B cell (primary cell): ENCODE measurements around the gene MPIG6B. TPM values are rescaled to one million over a fixed set of nuclear protein-coding genes. Genes with fewer than 3 reads are reported as not detected.

Experiments
- ATAC-seq: fragments of 200-7000 bp; cut with Tn5 transposase; one replicate; pipeline ENCODE4 v1.10.0; 2021; ENCODE audit warnings: low read depth, mild to moderate bottlenecking, moderate number of reproducible peaks, moderate library complexity
- CTCF ChIA-PET: fragments of 350-600 bp; sonication (Branson Sonifier 250); formaldehyde crosslinking; loops from one replicate; lab custom pipeline; 2021; ENCODE audit warnings: antibody characterized with exemption, inconsistent platforms; lab: Charles Lee
- POLR2A ChIA-PET: fragments of 350-600 bp; sonication (Branson Sonifier 250); formaldehyde crosslinking; loops from one replicate; lab custom pipeline; 2021; ENCODE audit warnings: antibody characterized with exemption; lab: Charles Lee
- DNase-seq: peaks from one replicate; pipeline ENCODE4 v3.0.0; 2013
- H2AFZ ChIP-seq: 2 replicates; pipeline ENCODE4 v1.6.1; 2012; ENCODE audit warnings: mild to moderate bottlenecking, low read depth, low read length; ENCODE audit not compliant: insufficient read depth, poor library complexity, severe bottlenecking
- H3K27ac ChIP-seq, 2 donors: 1 replicate in 1 of 2; 2 replicates in 1 of 2; pipeline ENCODE4 v1.5.1; 2012 to 2013; ENCODE audit warnings: low read length in 2 of 2, mild to moderate bottlenecking in 2 of 2, moderate library complexity in 1 of 2
- H3K27me3 ChIP-seq, 4 experiments: fragments of 200-600 bp in 1 of 4; sonication (generic) in 1 of 4; replicated peaks in 1 of 4; 1 replicate in 2 of 4; 2 replicates in 2 of 4; pipeline versions ENCODE4 v1.6.1 to v1.7.0; 2013 to 2016; ENCODE audit warnings: low read length in 3 of 4, mild to moderate bottlenecking in 2 of 4, mixed read lengths in 1 of 4, moderate library complexity in 1 of 4; ENCODE audit not compliant: insufficient read depth in 4 of 4, control insufficient read depth in 3 of 4; ENCODE audit errors: control extremely low read depth in 1 of 4
- H3K36me3 ChIP-seq, 2 experiments: replicated peaks in 1 of 2; 1 replicate in 1 of 2; 2 replicates in 1 of 2; pipeline versions ENCODE4 v1.6.1 to v1.7.1; 2013; ENCODE audit warnings: low read length in 1 of 2; ENCODE audit not compliant: insufficient read depth in 2 of 2, control insufficient read depth in 1 of 2; ENCODE audit errors: control extremely low read depth in 1 of 2, extremely low read depth in 1 of 2
- H3K4me1 ChIP-seq, 2 donors: fragments of 200-600 bp in 1 of 2; sonication (generic) in 1 of 2; 1 replicate in 1 of 2; 2 replicates in 1 of 2; pipeline versions ENCODE4 v1.5.1 to v1.6.1; 2013 to 2017; ENCODE audit warnings: low read length in 2 of 2; ENCODE audit not compliant: control insufficient read depth in 2 of 2, insufficient read depth in 2 of 2
- H3K4me2 ChIP-seq: replicated peaks from 2 replicates; pipeline ENCODE3; 2012; ENCODE audit warnings: mild to moderate bottlenecking, low read depth, low read length; ENCODE audit not compliant: poor library complexity, severe bottlenecking
- H3K4me3 ChIP-seq, 5 experiments: fragments of 200-600 bp in 1 of 5; sonication (generic) in 1 of 5; 1 replicate in 3 of 5; 2 replicates in 2 of 5; pipeline versions ENCODE4 v1.5.1 to v1.7.0; 2011 to 2016; ENCODE audit warnings: low read length in 4 of 5, mild to moderate bottlenecking in 4 of 5, low read depth in 2 of 5, control low read depth in 1 of 5, moderate library complexity in 1 of 5; ENCODE audit not compliant: insufficient read depth in 1 of 5; ENCODE audit errors: control extremely low read depth in 1 of 5, extremely low read depth in 1 of 5
- H3K79me2 ChIP-seq: fragments of 200-600 bp; sonication (generic); one replicate; pipeline ENCODE4 v1.6.0; 2016; ENCODE audit warnings: low read length; ENCODE audit not compliant: control insufficient read depth, insufficient read depth
- H3K9ac ChIP-seq: fragments of 200-600 bp; sonication (generic); 2 replicates; pipeline ENCODE4 v1.6.1; 2017; ENCODE audit warnings: mild to moderate bottlenecking, low read length, moderate library complexity
- H3K9me3 ChIP-seq, 3 donors: one replicate each; pipeline versions ENCODE4 v1.6.1 to v1.7.1; 2013; ENCODE audit warnings: low read length in 2 of 3; ENCODE audit not compliant: control insufficient read depth in 2 of 3, insufficient read depth in 1 of 3; ENCODE audit errors: control extremely low read depth in 1 of 3
- H4K20me1 ChIP-seq: 2 replicates; pipeline ENCODE4 v1.6.0; 2012; ENCODE audit warnings: mild to moderate bottlenecking, low read length; ENCODE audit not compliant: insufficient read depth, control insufficient read depth, poor library complexity, severe bottlenecking
- H3K27ac Mint-ChIP-seq: one replicate; pipeline ENCODE4 v1.8.0; 2021; ENCODE audit warnings: mixed read lengths
- H3K27me3 Mint-ChIP-seq: one replicate; pipeline ENCODE4 v1.8.0; 2021; ENCODE audit warnings: mixed read lengths
- H3K4me1 Mint-ChIP-seq: one replicate; pipeline ENCODE4 v1.8.0; 2021; ENCODE audit warnings: mixed read lengths
- H3K4me3 Mint-ChIP-seq: one replicate; pipeline ENCODE4 v1.8.0; 2021; ENCODE audit warnings: mixed read lengths
- H3K9me3 Mint-ChIP-seq: one replicate; pipeline ENCODE4 v1.8.0; 2022; ENCODE audit warnings: mixed read lengths; ENCODE audit not compliant: insufficient read depth
- EZH2 ChIP-seq: IDR thresholded peaks from 2 replicates; pipeline ENCODE4 v1.6.1; 2012; ENCODE audit warnings: borderline replicate concordance, low read depth, mild to moderate bottlenecking, moderate library complexity, low read length; ENCODE audit not compliant: insufficient read depth, poor library complexity, severe bottlenecking
- WGBS: methylation state at CpG from one replicate; pipeline ENCODE4 v1.1.5; 2013; ENCODE audit warnings: missing lambda C conversion rate; ENCODE audit not compliant: insufficient coverage; 5-methylcytosine and 5-hydroxymethylcytosine counted together
- intact Hi-C: fragments of 100-400 bp; cut with micrococcal nuclease; formaldehyde crosslinking; loops from one replicate; pipeline ENCODE4 v1.10.0; 2022
- polyA plus RNA-seq: library from polyadenylated mRNA; depleted of rRNA; stranded (reverse); fragments of >200 nt; gene quantifications from 2 replicates; pipeline ENCODE4 v1.2.3, GENCODE V29; 2012
- total RNA-seq, 2 donors: library from RNA; stranded (reverse); fragments of 120-200 nt in 1 of 2; gene quantifications; 1 replicate in 1 of 2; 2 replicates in 1 of 2; pipeline versions ENCODE4 v1.2.3 to v1.2.4, GENCODE V29; 2013 to 2022
- TF ChIP-seq, protein P1 (sequence below): fragments of 200-600 bp; IDR thresholded peaks from one replicate; pipeline ENCODE4 v1.8.0; 2022; ENCODE audit warnings: antibody characterized with exemption, mild to moderate bottlenecking

The MPIG6B gene
- total and polyA plus RNA-seq, 2 donors (not counting 1 experiment from before 2014, with no cell fraction given) = 0.54 to 1.6 TPM

DNA sequence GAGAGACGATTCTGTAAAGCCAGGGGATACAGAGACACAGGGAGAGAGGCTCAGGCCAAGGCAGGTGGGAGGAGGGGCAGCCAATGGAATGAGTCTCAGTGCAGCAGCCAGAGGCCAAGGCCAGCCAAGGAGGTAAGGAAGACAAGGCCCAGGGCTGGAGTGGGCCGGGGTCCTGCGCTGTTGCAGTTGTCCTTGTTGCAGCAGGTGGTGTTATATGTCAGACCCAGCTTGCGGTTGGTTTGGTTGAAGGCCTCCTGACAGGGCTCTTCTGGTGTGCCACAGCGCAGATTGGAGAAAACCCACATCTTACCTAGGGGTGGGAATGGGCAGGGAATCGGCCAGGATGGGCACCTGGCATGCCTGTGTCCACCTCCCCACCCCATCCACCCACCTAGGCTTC is 4.2 kb upstream of the MPIG6B start:
- H3K4me3 Mint-ChIP-seq = no peak overlapping the region
- ChIA-PET POLR2A (no interaction called here), CTCF (no interaction called here)
- Histone ChIP-seq H3K4me2 (no peak overlapping the region), H3K9ac (no peak overlapping the region), H3K27ac (no peak overlapping the region), H3K4me1 (peaks cover 7 to 12% of the 10 kb centered on the region in 2 donors), H3K27me3 (no peaks in the 10 kb centered on the region), H3K36me3 (no peaks in the 10 kb centered on the region), H3K4me3 (no peak overlapping the region), H2AFZ (no peak overlapping the region), H3K79me2 (no peaks in the 10 kb centered on the region), H3K9me3 (no peaks in the 10 kb centered on the region), H4K20me1 (no peaks in the 10 kb centered on the region)
- H3K4me1 Mint-ChIP-seq = peaks cover 12% of the 10 kb centered on the region
- no peaks in the 10 kb centered on the region for H3K27me3 Mint-ChIP-seq
- WGBS = 94% methylated on average over 6 of the region's 6 CpGs
- DNase-seq (no peak), ATAC-seq (no peak)
- TF ChIP-seq, protein P1, sequence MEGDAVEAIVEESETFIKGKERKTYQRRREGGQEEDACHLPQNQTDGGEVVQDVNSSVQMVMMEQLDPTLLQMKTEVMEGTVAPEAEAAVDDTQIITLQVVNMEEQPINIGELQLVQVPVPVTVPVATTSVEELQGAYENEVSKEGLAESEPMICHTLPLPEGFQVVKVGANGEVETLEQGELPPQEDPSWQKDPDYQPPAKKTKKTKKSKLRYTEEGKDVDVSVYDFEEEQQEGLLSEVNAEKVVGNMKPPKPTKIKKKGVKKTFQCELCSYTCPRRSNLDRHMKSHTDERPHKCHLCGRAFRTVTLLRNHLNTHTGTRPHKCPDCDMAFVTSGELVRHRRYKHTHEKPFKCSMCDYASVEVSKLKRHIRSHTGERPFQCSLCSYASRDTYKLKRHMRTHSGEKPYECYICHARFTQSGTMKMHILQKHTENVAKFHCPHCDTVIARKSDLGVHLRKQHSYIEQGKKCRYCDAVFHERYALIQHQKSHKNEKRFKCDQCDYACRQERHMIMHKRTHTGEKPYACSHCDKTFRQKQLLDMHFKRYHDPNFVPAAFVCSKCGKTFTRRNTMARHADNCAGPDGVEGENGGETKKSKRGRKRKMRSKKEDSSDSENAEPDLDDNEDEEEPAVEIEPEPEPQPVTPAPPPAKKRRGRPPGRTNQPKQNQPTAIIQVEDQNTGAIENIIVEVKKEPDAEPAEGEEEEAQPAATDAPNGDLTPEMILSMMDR = no peak
- no peaks in the 10 kb centered on the region for H3K9me3 Mint-ChIP-seq
- no peak overlapping the region for H3K27ac Mint-ChIP-seq
- intact Hi-C loops = no loop called here

DNA sequence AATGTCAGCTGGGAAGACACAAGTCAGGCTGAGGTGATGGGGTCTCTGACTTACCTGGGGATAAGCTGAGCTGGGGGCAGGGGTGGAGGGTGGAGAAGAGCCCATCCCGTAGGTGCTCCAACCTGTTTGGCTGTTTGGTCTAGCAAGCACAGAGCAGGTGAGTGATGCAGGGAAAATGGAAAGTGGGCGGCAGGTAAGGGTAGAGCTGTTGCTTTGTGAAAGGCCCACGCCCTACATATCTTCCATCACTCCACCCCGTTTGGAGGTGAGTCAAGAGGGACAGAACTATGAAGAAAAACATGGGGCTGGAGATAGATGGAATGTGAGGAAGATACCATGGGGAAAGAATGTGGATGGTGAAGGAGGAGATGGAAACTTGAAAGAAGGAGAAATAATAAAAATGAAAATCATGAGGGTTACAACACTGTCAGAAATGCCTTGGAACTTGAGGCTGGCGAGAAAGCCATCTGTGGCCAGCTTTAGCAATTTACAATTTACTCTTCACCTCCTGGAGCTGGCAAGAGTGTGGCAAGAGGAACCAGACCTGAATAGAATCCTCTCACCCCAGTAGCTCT is 2.9 kb upstream of the MPIG6B start:
- Histone ChIP-seq H3K9me3 (no peaks in the 10 kb centered on the region), H4K20me1 (no peaks in the 10 kb centered on the region), H3K36me3 (no peaks in the 10 kb centered on the region), H3K27ac (no peak overlapping the region), H3K4me1 (peaks cover 7 to 12% of the 10 kb centered on the region in 2 donors), H3K4me2 (no peak overlapping the region), H3K79me2 (no peaks in the 10 kb centered on the region), H3K9ac (no peak overlapping the region), H2AFZ (no peak overlapping the region), H3K4me3 (no peak overlapping the region), H3K27me3 (no peaks in the 10 kb centered on the region)
- no peak for ATAC-seq
- ChIA-PET CTCF (interaction anchor here (0.6 kb wide), 1 partner anchor 41 kb away, joined by 3 read pairs; no protein-coding TSS in a partner anchor), POLR2A (no interaction called here)
- no peaks in the 10 kb centered on the region for H3K9me3 Mint-ChIP-seq
- DNase-seq = no peak
- peaks cover 19% of the 10 kb centered on the region for H3K4me1 Mint-ChIP-seq
- no peaks in the 10 kb centered on the region for H3K27me3 Mint-ChIP-seq
- TF ChIP-seq, protein P1 = no peak
- no peak for TF ChIP-seq EZH2
- 97% methylated on average over 4 of the region's 5 CpGs for WGBS
- no peak overlapping the region for H3K4me3 Mint-ChIP-seq
- intact Hi-C loops = no loop called here
- no peak overlapping the region for H3K27ac Mint-ChIP-seq
